Measurements from ENCODE around the gene NPFFR1.

The NPFFR1 gene

GRCh38 chr10:70283445-70284399, at the start of gene NPFFR1:
Gene NPFFR1 (minus strand): TSS chr10:70284004. CDS start chr10:70283676, 328 bp downstream.
- peaks cover 32% of the 10 kb centered on the region for H3K27me3 ChIP-seq (ENCODE audit: insufficient read depth, low read length)
- peak within 1 kb of the TSS; percentile 43 for H2AFZ ChIP-seq (ENCODE audit: low read depth, low read length)
- H3K4me3 ChIP-seq (ENCODE audit: low read length) = peak within 1 kb of the TSS; percentile 21
- no peaks in the 10 kb centered on the region for H3K36me3 ChIP-seq (ENCODE audit: insufficient read depth, low read length)
- H3K9me3 ChIP-seq (ENCODE audit: low read length) = peaks cover 2% of the 10 kb centered on the region
- peaks cover 6% of the 10 kb centered on the region for H3K4me1 ChIP-seq (ENCODE audit: insufficient read depth, low read length)

GRCh38 chr10:70333268-70333667, 49.5 kb upstream of the NPFFR1 start:
- H2AFZ ChIP-seq (ENCODE audit: low read depth, low read length) = no peak overlapping the region
- H3K9me3 ChIP-seq (ENCODE audit: low read length) = no peaks in the 10 kb centered on the region
- H3K4me3 ChIP-seq (ENCODE audit: low read length) = no peak overlapping the region
- H3K4me1 ChIP-seq (ENCODE audit: insufficient read depth, low read length) = peaks cover 8% of the 10 kb centered on the region
- H3K36me3 ChIP-seq (ENCODE audit: insufficient read depth, low read length) = no peaks in the 10 kb centered on the region
- no peaks in the 10 kb centered on the region for H3K27me3 ChIP-seq (ENCODE audit: insufficient read depth, low read length)

GRCh38 chr10:70331486-70332268, 47.9 kb upstream of the NPFFR1 start:
- Histone ChIP-seq H3K27me3 (ENCODE audit: insufficient read depth, low read length) (no peaks in the 10 kb centered on the region), H2AFZ (ENCODE audit: low read depth, low read length) (no peak overlapping the region), H3K4me1 (ENCODE audit: insufficient read depth, low read length) (peaks cover under 1% of the 10 kb centered on the region), H3K36me3 (ENCODE audit: insufficient read depth, low read length) (no peaks in the 10 kb centered on the region), H3K9me3 (ENCODE audit: low read length) (no peaks in the 10 kb centered on the region), H3K4me3 (ENCODE audit: low read length) (no peak overlapping the region)

GRCh38 chr10:70331160-70331485, 47.3 kb upstream of the NPFFR1 start:
- Histone ChIP-seq H3K9me3 (ENCODE audit: low read length) (no peaks in the 10 kb centered on the region), H3K27me3 (ENCODE audit: insufficient read depth, low read length) (no peaks in the 10 kb centered on the region), H2AFZ (ENCODE audit: low read depth, low read length) (no peak overlapping the region), H3K4me1 (ENCODE audit: insufficient read depth, low read length) (peaks cover under 1% of the 10 kb centered on the region), H3K36me3 (ENCODE audit: insufficient read depth, low read length) (no peaks in the 10 kb centered on the region), H3K4me3 (ENCODE audit: low read length) (no peak overlapping the region)

GRCh38 chr10:70330671-70331070, 46.9 kb upstream of the NPFFR1 start:
- Histone ChIP-seq H3K36me3 (ENCODE audit: insufficient read depth, low read length) (no peaks in the 10 kb centered on the region), H2AFZ (ENCODE audit: low read depth, low read length) (no peak overlapping the region), H3K4me3 (ENCODE audit: low read length) (no peak overlapping the region), H3K4me1 (ENCODE audit: insufficient read depth, low read length) (peaks cover 5% of the 10 kb centered on the region), H3K27me3 (ENCODE audit: insufficient read depth, low read length) (no peaks in the 10 kb centered on the region), H3K9me3 (ENCODE audit: low read length) (no peaks in the 10 kb centered on the region)

GRCh38 chr10:70328967-70329366, 45.2 kb upstream of the NPFFR1 start:
- Histone ChIP-seq H3K36me3 (ENCODE audit: insufficient read depth, low read length) (no peaks in the 10 kb centered on the region), H2AFZ (ENCODE audit: low read depth, low read length) (no peak overlapping the region), H3K27me3 (ENCODE audit: insufficient read depth, low read length) (no peaks in the 10 kb centered on the region), H3K4me3 (ENCODE audit: low read length) (no peak overlapping the region), H3K4me1 (ENCODE audit: insufficient read depth, low read length) (peaks cover 22% of the 10 kb centered on the region), H3K9me3 (ENCODE audit: low read length) (no peaks in the 10 kb centered on the region)

GRCh38 chr10:70328018-70328417, 44.2 kb upstream of the NPFFR1 start:
- Histone ChIP-seq H3K9me3 (ENCODE audit: low read length) (no peaks in the 10 kb centered on the region), H3K36me3 (ENCODE audit: insufficient read depth, low read length) (no peaks in the 10 kb centered on the region), H2AFZ (ENCODE audit: low read depth, low read length) (no peak overlapping the region), H3K27me3 (ENCODE audit: insufficient read depth, low read length) (no peaks in the 10 kb centered on the region), H3K4me1 (ENCODE audit: insufficient read depth, low read length) (peaks cover 26% of the 10 kb centered on the region), H3K4me3 (ENCODE audit: low read length) (no peak overlapping the region)

GRCh38 chr10:70324951-70325781, 41.4 kb upstream of the NPFFR1 start:
- no peak overlapping the region for H2AFZ ChIP-seq (ENCODE audit: low read depth, low read length)
- no peaks in the 10 kb centered on the region for H3K9me3 ChIP-seq (ENCODE audit: low read length)
- no peak overlapping the region for H3K4me3 ChIP-seq (ENCODE audit: low read length)
- peaks cover 26% of the 10 kb centered on the region for H3K4me1 ChIP-seq (ENCODE audit: insufficient read depth, low read length)
- H3K36me3 ChIP-seq (ENCODE audit: insufficient read depth, low read length) = no peaks in the 10 kb centered on the region
- H3K27me3 ChIP-seq (ENCODE audit: insufficient read depth, low read length) = no peaks in the 10 kb centered on the region

- Histone ChIP-seq H2AFZ (ENCODE audit: low read depth, low read length) (no peak overlapping the region), H3K4me3 (ENCODE audit: low read length) (no peak overlapping the region), H3K36me3 (ENCODE audit: insufficient read depth, low read length) (no peaks in the 10 kb centered on the region), H3K4me1 (ENCODE audit: insufficient read depth, low read length) (peaks cover 26% of the 10 kb centered on the region), H3K27me3 (ENCODE audit: insufficient read depth, low read length) (no peaks in the 10 kb centered on the region), H3K9me3 (ENCODE audit: low read length) (no peaks in the 10 kb centered on the region)
Observed at GRCh38 chr10:70324339-70324861, 40.6 kb upstream of the NPFFR1 start.

GRCh38 chr10:70323697-70324338, 40.0 kb upstream of the NPFFR1 start:
- H3K4me1 ChIP-seq (ENCODE audit: insufficient read depth, low read length) = peaks cover 26% of the 10 kb centered on the region
- no peaks in the 10 kb centered on the region for H3K27me3 ChIP-seq (ENCODE audit: insufficient read depth, low read length)
- no peaks in the 10 kb centered on the region for H3K9me3 ChIP-seq (ENCODE audit: low read length)
- no peak overlapping the region for H2AFZ ChIP-seq (ENCODE audit: low read depth, low read length)
- no peaks in the 10 kb centered on the region for H3K36me3 ChIP-seq (ENCODE audit: insufficient read depth, low read length)
- H3K4me3 ChIP-seq (ENCODE audit: low read length) = no peak overlapping the region

GRCh38 chr10:70323138-70323696, 39.4 kb upstream of the NPFFR1 start:
- H3K4me1 ChIP-seq (ENCODE audit: insufficient read depth, low read length) = peaks cover 26% of the 10 kb centered on the region
- no peak overlapping the region for H3K4me3 ChIP-seq (ENCODE audit: low read length)
- no peaks in the 10 kb centered on the region for H3K27me3 ChIP-seq (ENCODE audit: insufficient read depth, low read length)
- no peaks in the 10 kb centered on the region for H3K9me3 ChIP-seq (ENCODE audit: low read length)
- H2AFZ ChIP-seq (ENCODE audit: low read depth, low read length) = no peak overlapping the region
- H3K36me3 ChIP-seq (ENCODE audit: insufficient read depth, low read length) = no peaks in the 10 kb centered on the region

Measured in neuron (in vitro differentiated cells).